Thoracic aorta (tissue), 2 donors: Measurements from ENCODE around the gene ST6GALNAC3. TPM values are rescaled to one million over a fixed set of nuclear protein-coding genes. Genes with fewer than 3 reads are reported as not detected.
"Not testable (repeated sequence)": the region's sequence is repeated elsewhere in the genome, so short reads cannot be mapped to it uniquely, and the experiment has no call there.

Source experiments
- ATAC-seq: fragments of 150-250 bp; one replicate; pipeline ENCODE4 v1.8.0; 2017; ENCODE audit warnings: low read depth; ENCODE audit not compliant: insufficient number of reproducible peaks, low FRiP score
- DNase-seq: peaks from one replicate; pipeline ENCODE4 v3.0.0-alpha.2; 2020; ENCODE audit warnings: low spot score
- H3K27ac ChIP-seq, 2 donors: fragments of 200-600 bp; sonication (generic); 1 replicate in 1 of 2; 2 replicates in 1 of 2; pipeline ENCODE4 v1.5.1; 2016; ENCODE audit warnings: mild to moderate bottlenecking in 2 of 2, moderate library complexity in 2 of 2
- H3K27me3 ChIP-seq: fragments of 200-600 bp; sonication (generic); replicated peaks from 2 replicates; pipeline ENCODE4 v1.6.0; 2016; ENCODE audit warnings: mild to moderate bottlenecking; ENCODE audit not compliant: insufficient read depth
- H3K36me3 ChIP-seq: fragments of 200-600 bp; sonication (generic); one replicate; pipeline ENCODE4 v1.5.1; 2016
- H3K4me1 ChIP-seq, 2 donors: fragments of 200-600 bp; sonication (generic); 1 replicate in 1 of 2; 2 replicates in 1 of 2; pipeline versions ENCODE4 v1.5.1 to v1.6.0; 2016; ENCODE audit warnings: low read depth in 2 of 2, mild to moderate bottlenecking in 1 of 2; ENCODE audit not compliant: control insufficient read depth in 1 of 2
- H3K4me3 ChIP-seq: fragments of 200-600 bp; sonication (generic); 2 replicates; pipeline ENCODE4 v1.5.1; 2016; ENCODE audit warnings: mild to moderate bottlenecking
- H3K9me3 ChIP-seq: fragments of 200-600 bp; sonication (generic); 2 replicates; pipeline ENCODE4 v1.5.1; 2016
- total RNA-seq, 2 donors: library from RNA; depleted of rRNA; stranded (reverse); fragments of >200 nt; gene quantifications; one replicate each; pipeline versions ENCODE4 v1.1.0 to v1.2.3, GENCODE V29; 2016
- TF ChIP-seq, protein P1 (sequence below): fragments of 200-600 bp; sonication (generic); IDR thresholded peaks from one replicate; pipeline ENCODE4 v1.5.1; 2019; ENCODE audit warnings: antibody characterized with exemption

The ST6GALNAC3 gene
- total RNA-seq, 2 donors from 2014 or later = 1.4 to 9.5 TPM

DNA sequence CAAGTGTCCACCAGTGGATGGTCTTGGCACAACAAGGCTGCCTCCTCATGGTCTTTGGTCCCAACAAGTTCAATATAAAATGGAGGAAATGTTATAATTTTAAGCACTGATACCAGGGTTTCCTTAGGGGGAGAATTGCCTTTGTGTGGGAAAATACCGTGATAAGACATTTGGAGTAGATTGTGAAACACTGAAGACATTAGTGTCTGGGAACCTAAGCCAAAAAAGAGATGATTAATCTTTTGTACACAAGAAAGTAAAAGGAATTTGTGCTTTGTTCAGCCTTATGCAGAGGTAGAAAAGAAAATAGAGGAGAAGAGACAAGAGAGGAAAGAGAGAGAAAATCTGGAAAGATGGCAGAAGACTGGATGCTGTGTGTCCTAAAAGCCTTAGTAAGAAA lies 36.1 kb downstream of the ST6GALNAC3 start:
- TF ChIP-seq, protein P1, sequence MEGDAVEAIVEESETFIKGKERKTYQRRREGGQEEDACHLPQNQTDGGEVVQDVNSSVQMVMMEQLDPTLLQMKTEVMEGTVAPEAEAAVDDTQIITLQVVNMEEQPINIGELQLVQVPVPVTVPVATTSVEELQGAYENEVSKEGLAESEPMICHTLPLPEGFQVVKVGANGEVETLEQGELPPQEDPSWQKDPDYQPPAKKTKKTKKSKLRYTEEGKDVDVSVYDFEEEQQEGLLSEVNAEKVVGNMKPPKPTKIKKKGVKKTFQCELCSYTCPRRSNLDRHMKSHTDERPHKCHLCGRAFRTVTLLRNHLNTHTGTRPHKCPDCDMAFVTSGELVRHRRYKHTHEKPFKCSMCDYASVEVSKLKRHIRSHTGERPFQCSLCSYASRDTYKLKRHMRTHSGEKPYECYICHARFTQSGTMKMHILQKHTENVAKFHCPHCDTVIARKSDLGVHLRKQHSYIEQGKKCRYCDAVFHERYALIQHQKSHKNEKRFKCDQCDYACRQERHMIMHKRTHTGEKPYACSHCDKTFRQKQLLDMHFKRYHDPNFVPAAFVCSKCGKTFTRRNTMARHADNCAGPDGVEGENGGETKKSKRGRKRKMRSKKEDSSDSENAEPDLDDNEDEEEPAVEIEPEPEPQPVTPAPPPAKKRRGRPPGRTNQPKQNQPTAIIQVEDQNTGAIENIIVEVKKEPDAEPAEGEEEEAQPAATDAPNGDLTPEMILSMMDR = no peak
- Histone ChIP-seq H3K36me3 (no peaks in the 10 kb centered on the region), H3K9me3 (no peaks in the 10 kb centered on the region), H3K27me3 (no peaks in the 10 kb centered on the region), H3K4me1 (no peaks in the 10 kb centered on the region), H3K27ac (no peak overlapping the region), H3K4me3 (no peak overlapping the region)
- ATAC-seq = no peak
- no peak for DNase-seq

DNA sequence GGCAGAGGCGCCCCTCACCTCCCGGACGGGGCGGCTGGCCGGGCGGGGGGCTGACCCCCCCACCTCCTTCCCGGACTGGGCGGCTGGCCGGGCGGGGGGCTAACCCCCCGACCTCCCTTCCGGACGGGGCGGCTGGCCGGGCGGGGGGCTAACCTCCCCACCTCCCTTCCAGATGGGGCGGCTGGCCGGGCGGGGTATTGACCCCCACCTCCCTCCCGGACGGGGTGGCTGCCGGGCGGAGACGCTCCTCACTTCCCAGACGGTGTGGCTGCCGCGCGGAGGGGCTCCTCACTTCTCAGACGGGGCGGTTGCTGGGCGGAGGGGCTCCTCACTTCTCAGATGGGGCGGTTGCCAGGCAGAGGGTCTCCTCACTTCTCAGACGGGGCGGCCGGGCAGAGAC lies 37.8 kb downstream of the ST6GALNAC3 start:
- not testable (repeated sequence) for H3K27me3 ChIP-seq, ATAC-seq

DNA sequence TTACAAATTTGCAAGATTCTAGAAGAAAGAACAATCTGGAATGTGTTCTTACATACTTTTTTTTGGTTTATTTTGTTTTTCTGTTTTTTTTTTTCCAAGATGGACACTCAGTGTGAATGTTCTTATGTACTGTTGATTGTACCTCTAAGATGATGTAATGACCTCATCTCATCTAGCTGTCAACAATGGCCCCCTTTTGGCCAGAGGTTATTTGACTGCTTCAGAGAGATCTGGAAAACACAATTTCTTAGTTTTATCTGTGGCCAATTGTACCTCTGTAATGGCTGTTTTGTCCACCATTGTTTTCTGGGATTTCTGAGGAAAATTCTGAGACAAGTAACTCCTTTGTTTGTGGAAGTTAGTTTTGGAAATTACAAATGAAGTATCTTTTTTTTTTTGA lies 38.9 kb downstream of the ST6GALNAC3 start:
- Histone ChIP-seq H3K27ac (no peak overlapping the region), H3K9me3 (no peaks in the 10 kb centered on the region), H3K36me3 (no peaks in the 10 kb centered on the region), H3K27me3 (no peaks in the 10 kb centered on the region), H3K4me3 (no peak overlapping the region), H3K4me1 (no peaks in the 10 kb centered on the region)
- DNase-seq = no peak
- TF ChIP-seq, protein P1 = no peak
- ATAC-seq = no peak

More for the DNA sequence above, 37.8 kb downstream of the ST6GALNAC3 start:
- not testable (repeated sequence) for H3K4me3 ChIP-seq, H3K9me3 ChIP-seq, H3K27ac ChIP-seq, H3K36me3 ChIP-seq, DNase-seq, H3K4me1 ChIP-seq

DNA sequence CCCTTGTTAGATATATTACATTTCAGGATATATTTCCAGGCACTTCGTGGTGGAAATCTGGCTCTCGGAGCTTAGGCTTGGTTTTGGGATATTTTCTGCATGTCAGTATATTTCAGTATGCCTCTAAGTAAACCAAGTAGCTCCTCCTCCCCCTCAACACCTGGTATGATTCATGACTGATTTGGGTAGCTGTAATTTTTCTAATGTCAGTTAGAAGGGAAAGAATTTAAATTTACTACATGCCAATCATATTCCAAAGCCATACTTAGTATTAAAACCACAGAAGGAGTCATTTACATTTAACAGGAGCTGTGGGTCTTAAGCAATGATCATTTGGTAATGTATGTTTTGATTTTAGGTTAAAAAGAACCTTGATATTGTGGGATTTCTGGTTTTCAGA lies 40.6 kb downstream of the ST6GALNAC3 start:
- Histone ChIP-seq H3K36me3 (no peaks in the 10 kb centered on the region), H3K9me3 (no peaks in the 10 kb centered on the region), H3K4me1 (no peaks in the 10 kb centered on the region), H3K27ac (no peak overlapping the region), H3K4me3 (no peak overlapping the region), H3K27me3 (no peaks in the 10 kb centered on the region)
- TF ChIP-seq, protein P1 = no peak
- no peak for DNase-seq
- no peak for ATAC-seq

- no peaks in the 10 kb centered on the region for H3K36me3 ChIP-seq
- H3K27ac ChIP-seq = no peak overlapping the region
- no peaks in the 10 kb centered on the region for H3K27me3 ChIP-seq
- ATAC-seq (no peak), DNase-seq (no peak)
- TF ChIP-seq, protein P1 = no peak
- no peaks in the 10 kb centered on the region for H3K4me1 ChIP-seq
- H3K4me3 ChIP-seq = no peak overlapping the region
- no peaks in the 10 kb centered on the region for H3K9me3 ChIP-seq
Measured at GRCh38 chr1:76121850-76122249, 47.3 kb downstream of the ST6GALNAC3 start.

DNA sequence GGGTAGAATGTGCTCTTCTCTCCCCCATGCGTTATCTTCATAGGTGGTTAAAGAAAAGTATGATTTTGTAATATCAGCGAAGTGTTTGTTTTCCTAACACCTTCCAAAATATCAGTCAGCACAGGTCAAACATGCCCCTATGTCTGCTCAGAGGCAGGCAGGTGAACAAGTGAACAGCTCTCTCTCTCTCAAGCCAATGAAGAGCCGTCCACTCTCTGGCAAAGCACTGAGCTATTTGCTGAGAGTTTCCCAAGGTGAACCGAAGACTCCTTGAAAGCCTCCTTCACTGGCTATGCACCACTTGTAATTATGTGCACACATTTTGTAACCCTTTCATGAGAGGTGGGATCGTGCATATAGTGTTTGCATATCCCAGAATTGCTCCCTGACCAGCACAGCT lies 47.7 kb downstream of the ST6GALNAC3 start:
- no peak for DNase-seq
- no peak for ATAC-seq
- Histone ChIP-seq H3K27ac (no peak overlapping the region), H3K4me3 (no peak overlapping the region), H3K27me3 (no peaks in the 10 kb centered on the region), H3K36me3 (no peaks in the 10 kb centered on the region), H3K4me1 (no peaks in the 10 kb centered on the region), H3K9me3 (no peaks in the 10 kb centered on the region)
- TF ChIP-seq, protein P1 = no peak

DNA sequence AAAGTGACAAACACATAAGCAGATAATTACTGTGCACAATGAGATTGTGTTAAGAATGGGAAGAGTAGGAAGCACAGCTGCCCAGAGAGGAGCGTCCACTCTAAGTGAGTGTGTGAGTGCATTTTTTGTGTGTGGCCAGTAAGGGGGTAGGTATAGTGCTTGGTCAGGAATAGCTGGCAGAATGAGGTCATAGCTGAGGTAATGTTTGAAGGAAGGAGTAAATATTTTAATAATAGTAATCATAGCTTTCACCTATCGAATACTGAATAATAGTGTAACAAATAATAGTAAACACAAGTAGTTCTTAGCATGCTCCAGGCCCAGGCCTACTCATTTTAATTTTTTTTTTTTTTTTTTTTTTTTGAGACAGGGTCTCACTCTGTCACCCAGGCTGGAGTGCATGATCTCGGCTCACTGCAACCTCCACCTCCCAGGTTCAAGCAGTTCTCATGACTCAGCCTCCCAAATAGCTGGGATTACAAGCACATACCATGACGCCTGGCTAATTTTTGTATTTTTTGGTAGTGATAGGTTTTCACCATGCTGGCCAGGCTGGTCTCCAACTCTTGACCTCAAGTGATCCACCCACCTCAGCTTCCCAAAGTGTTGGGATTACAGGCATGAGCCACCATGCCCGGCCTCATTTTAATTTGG lies 49.0 kb downstream of the ST6GALNAC3 start:
- not testable (repeated sequence) for H3K27ac ChIP-seq, DNase-seq, H3K4me1 ChIP-seq, H3K27me3 ChIP-seq, H3K4me3 ChIP-seq, ATAC-seq, H3K36me3 ChIP-seq, H3K9me3 ChIP-seq
